ENCODE measurements around the gene CCDC154. TPM values are rescaled to one million over a fixed set of nuclear protein-coding genes. Genes with fewer than 3 reads are reported as not detected.
"Not testable (repeated sequence)": the region's sequence is repeated elsewhere in the genome, so short reads cannot be mapped to it uniquely, and the experiment has no call there.

CCDC154 gene
- total RNA-seq, 1 donor from 2014 or later, result 3.2 TPM

DNA sequence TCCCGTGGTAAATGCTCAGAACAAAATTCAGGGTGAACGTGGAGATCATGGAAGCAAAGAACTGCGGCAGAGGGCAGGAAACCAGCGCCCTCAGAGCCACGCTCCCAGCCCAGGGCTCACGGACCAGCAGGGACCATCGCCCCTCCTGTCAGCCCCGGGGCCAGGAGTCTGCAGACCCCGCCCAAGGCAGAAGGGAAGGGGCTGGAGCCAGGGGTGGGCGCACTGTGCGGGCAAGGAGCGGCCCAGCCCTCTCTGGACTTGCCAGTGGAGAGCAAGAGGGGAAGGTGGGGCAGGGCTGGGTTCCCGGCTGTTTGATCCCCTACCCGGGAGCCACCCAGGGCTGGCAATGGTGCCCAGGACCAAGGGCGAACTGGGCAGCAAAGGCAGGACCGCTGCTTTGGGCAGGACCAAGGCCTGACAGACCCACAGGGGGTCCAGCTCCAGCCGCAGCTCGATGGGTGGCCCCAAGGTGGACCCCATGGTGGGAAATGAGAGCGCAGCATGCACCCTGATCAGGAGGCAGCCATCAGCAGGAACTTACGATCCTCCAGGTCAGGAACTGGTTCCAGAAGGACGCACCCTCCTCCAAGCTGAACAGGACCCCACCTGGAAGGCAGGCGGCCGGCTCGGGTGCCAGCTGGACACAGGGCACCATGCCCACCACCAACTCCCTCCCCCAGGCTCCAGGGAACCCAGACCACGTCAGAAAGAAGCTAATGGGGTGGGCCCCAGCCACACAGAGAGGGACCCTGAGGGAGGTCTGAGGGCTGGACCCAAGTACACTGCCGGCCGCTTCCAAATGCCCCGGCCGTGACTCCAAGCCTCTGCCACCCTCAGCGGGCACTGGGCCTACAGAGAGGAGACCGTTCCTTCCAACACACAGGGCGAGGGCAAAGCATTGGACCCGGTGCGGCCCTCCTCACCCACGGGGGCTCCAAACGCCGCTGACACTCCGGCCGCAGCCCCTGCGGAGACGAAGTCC is 11.1 kb upstream of the CCDC154 start:
- intact Hi-C loops (cut with micrococcal nuclease), result no loop called here

DNA sequence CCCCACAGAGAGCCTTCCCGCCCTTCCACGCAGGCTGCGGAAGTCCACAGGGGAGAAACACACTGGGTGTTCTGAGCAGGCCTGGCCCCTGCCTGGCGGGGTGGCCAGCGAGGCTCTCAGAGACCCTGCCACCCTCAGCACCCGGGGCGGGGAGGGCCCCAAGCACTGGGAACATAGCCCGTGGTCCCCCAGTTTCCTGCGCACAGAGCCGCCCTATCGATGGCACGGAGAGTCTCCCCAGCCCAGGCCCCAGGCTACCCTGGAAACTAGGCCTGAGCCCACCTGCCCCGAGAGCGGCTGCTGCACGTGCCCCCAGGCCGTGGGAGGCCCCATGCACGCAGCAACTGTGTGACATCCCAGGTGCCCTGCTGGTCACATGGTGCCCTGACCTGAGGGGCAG is 10.2 kb upstream of the CCDC154 start:
- intact Hi-C loops (cut with micrococcal nuclease), result no loop called here

DNA sequence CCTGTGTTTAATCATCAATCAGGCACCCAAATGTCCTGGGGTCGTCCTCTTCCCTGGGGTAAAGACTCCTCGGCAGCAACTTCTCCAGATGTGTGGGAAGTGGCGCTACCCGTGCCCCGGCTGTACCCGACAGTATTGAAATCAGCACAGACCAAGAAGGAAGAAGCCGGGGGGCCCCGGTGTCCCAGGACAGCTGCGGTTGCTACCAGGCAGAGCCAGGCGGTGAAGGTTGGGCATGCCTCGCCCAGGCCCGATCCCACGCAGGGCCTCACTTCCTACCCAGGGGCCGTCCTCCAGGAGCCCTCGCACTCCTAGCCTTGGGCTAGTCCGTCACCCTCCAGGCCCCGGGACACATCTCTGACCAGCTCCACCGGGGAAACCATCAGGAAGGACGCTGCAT is 9.0 kb upstream of the CCDC154 start:
- intact Hi-C loops (cut with micrococcal nuclease), result no loop called here

DNA sequence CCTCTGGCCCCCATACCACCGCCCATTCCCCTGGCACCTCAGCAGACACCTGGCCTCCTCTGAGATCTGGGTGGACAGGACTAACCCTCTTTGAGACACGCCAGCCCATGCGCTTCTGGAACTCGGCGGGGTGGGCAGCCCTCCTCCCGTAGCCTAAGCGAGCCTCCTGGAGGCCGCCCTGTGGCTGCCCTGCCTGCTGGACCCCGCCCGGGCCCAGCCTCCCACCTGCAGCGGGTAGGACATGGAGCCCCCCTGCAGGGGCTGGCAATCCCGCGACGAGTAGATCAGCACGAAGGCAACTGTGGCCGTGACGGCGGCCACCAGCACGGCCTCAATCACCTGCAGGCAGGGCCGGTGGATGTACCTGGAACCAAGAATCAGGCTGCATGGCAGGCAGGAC is 8.2 kb upstream of the CCDC154 start:
- intact Hi-C loops (cut with micrococcal nuclease), result no loop called here

DNA sequence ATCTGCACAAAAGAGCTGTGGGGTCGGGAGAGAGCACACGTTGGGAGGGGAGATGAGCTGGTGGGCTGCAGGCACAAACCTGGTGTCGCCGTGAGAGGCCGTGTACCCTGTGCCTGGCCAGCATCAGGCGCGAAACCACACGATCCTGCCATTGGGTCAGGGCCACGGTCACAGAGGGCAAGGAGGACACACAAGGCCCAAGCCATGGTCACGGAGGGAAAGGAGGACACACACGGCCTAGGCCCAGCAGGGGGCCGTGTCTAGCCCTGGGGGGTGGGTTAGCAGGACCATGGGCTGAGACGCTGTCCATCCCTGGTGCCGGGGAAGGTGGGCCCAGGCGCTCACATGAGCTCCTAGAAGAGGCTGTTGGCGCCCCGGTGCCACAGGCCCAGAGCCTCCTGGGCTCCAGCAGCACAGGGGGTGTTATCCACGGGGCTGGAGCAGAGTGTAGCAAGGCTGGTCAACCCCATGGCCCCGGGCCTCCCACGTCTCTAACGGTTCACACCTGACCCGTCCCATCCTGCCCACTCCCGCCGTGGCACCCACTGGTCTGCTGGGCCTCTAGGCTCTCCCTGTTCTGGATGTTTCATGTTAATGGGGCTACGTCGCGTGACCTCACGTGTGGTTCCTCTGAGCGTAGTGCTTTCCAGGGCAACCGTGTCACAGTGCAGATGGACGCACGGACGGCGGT is 7.5 kb upstream of the CCDC154 start:
- intact Hi-C loops (cut with micrococcal nuclease), result no loop called here

DNA sequence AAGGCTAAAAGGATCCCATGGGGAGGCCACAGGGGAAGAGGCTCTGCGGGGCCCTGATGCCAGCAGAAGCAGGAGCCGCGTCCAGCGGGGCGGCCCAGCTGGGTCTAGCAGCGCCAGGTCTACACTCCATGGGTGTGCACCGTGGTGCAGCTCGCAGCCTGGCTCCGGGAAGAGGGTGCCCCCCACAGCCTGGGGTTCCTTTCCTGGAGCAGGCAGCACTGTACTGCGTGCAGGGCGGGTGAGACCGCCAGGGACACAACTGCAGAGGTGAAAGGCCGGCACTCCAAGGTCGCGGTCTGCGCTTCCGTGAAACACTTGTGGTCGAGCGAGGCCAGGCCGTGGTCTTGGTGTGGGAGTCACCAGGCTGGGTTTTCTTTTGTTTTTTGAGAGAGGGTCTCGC is 6.5 kb upstream of the CCDC154 start:
- intact Hi-C loops (cut with micrococcal nuclease), result no loop called here

DNA sequence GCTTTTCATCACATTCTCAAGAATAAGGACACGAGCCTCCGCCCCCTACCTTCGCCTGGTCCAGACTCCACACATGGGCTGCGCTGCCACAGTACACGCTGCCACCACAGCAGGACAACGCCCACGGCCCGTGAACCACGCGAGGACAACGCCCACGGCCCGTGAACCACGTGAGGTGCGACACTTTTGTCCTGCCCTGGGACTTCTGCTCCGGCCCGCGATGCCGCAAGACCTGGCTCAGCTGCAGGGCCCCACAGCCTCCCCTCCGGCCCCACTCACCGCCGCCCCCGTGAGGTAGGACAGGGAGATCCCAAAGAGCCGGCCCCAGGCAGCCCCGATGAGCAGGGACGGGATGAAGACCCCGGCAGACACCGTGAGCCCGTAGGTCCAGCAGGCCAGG is 5.9 kb upstream of the CCDC154 start:
- intact Hi-C loops (cut with micrococcal nuclease), result no loop called here

DNA sequence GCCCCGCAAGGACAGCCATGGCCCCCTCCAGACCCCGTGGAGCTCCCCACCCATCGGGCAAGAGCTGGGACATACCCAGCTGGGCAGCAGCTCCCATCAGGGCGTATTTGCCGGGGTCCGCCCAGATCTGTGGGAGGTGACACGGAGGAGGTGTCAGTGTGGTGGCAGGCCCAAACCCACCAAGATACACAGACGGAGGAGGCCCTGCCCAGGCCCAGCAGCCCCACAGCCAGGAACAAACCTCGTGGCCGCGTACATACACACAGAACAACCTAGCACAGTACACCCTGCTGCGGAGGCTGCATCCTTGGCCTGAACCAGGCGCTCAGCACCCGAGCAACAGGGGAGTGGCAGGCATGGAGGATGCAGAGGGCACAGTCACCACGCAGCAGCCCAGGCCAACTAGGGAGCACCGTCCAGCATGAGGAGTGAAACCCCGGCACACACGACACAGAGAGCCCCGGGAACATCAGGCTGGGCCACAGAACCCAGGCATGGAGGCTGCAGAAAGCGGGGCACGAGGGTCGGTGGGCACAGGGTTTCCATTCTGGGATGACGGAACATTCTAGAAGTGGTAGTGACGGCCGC is 4.9 kb upstream of the CCDC154 start:
- intact Hi-C loops (cut with micrococcal nuclease), result no loop called here

DNA sequence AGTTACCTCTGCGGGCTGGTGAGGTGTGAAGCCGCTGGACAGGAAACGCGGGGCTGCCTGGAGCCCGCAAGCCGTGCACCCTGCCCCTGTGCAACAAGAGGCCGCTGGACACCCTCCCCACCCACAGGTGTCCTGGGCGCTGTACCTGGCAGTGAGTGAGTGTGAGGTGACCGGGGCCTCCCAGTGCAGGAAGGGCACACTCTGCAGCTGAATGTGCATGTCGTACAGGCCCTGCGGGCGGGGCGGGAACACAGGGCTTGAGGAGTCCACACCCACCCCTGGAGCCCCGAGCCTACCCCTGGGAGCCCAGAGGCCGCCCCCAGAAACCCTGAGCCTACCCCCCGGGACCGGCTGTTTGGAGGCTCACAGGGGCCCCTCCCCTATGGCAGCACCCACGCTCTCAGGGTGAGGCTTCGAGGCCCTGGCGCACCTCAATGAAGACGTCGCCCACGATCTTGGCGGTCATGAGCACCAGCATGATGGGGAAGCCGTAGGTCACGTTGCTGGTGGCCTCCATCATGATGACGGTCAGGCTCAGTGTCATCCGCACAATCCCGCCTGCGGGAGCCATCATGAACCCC is 4.3 kb upstream of the CCDC154 start:
- intact Hi-C loops (cut with micrococcal nuclease), result no loop called here

DNA sequence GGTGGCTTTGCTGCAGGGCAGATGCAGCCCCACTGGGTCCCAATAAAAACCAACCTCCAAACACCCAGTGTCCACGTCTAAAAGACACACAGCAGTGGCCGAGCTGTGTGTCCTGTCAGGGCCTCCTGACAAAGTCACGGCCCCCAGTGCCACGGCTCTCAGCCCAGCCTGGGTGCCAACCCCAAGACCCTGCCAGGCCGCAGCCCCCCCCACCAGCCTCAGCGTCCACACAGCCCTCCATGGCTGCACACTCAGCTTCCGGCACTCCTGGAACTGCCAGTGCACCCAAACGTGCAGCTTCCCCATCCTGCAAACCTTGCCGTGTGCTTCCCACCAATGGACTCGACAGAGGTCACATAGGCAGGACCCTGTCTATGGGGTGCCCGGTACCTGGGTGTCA is 3.6 kb upstream of the CCDC154 start:
- intact Hi-C loops (cut with micrococcal nuclease), result no loop called here

DNA sequence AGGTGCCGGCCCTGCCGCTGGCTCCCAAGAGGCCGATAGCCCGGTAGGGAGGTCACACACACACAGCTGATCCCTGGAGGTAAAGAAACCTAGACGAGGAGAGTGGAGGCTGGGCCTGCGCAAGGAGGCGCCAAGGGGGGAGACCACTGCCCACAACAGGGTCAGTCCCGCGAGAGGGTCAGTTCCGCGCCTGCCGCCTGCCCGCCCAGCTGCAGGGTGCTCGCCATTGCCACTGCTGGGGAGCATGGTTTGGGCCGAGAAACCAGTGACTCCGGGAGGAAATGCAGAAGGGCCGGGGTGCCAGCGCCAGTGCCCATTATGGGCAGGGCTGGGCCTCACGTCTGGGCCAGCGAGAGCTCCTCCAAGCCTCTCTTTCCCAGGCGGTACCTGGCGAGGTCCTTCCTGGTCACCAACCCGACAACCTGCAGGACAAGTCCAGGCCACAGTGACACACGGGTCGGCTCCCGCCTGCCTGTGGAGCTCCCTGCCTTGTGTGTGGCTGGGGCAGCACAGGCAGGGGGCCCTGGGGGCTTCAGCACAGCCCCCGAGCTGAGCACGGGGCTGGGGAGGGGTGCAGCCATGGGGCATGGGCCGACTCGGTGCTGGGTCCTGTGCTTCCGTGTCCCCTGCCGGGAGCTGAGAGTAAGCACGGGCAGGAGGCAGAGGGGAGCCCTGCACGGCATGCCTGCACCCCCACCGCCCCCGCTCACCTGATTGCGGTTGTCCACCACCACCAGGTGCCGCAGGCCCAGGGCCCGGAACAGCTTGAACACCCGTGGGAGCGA is 2.1 kb upstream of the CCDC154 start:
- intact Hi-C loops (cut with micrococcal nuclease), result no loop called here

DNA sequence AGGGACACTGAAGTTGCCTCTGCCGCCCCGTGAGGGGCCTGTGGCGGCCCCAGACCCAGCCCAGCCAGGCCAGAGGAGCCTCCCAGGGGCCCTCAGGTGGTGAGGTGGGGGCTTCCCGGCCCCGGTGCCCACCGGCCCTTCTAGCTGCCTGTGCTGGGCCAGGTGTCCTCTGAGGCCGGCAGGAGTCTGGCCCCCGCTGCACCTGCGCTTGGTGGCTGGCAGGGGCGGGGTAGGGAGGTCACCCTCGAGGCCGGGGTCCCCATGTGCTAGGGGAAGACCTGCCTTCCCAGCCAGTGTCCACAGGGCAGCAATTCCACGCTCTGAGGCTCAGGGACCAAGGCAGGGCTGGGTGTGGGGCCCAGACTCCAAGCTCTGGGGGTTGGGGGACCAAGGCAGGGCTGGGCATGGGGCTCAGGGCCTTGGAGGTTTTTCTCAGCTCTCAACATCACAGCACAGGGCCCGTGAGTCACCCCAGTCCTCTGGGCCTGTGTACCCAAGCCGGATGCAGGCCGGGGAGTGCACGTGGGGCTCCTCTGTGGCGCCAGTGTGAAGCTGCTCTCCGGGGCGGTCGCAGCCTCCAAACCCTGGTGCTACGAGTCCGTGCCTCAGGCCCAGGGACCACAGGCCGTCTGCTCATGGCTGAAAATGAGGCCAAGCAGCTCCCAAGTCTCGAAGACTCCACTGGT is 1.3 kb upstream of the CCDC154 start:
- intact Hi-C loops (cut with micrococcal nuclease), result no loop called here

DNA sequence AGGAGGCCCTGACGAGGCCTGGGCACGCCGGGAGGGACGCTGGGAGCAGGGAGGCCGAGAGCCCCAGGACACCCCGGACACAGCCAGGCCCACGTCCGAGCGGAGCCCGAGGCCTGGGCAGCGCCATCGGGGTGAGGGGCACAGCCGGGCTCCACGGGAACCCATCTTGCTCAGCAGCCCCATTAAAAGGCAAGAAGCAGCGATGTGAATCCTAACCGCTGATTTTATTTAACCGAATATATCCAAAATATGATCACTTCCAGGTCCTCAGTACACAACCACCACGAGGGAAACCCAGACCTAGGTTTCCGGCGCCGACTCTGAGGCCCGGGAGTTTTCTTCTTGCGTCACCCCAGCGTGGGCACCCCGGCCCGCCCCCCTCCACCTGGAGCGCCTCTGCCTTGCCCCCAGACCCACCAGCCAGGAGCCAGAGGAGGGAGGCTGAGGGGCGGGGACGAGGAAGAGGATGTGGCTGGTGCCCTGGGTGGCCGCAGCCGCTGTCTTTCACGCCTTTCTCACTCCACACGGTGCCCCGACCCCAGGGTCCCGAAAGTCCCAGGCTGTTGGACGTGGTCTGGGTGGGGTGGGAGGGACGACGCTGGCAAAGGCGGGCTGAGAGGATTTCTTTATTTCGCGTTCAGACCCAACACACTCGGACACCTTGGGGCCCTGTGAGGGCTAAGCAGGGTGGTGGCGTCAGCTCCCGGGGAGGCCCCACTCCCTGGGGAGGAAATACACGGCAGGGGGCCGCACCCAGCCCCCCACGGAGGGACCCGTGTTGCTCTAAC is 568 bp upstream of the CCDC154 start:
- intact Hi-C loops (cut with micrococcal nuclease), result no loop called here

DNA sequence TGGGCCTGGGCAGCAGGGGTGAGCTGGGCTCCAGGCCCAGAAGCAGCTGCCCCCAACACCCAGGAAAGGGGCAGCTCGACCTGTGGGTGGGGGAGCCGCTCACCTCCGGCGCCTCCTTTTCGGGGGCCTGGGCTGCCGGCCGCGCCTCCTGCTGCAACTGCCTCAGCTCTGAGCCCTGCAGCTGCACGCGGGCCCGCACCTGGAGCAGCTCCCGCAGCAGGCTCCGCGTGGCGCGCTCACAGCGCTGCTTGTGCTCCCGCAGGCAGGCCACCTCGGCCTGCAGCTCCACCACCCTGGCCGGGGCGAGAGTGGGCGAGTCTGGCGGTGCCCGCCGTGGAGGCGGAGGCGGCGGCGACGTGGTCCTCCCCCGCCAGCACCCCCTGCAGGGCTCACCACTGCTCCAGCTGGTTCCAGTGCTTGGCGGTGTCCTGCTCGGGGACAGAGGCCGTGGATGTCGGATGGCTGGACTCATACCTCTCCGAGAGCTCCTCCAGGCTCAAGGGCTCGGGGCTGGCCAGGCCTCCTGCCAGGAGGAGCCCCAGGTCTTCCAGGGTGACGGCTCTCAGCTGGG is 868 bp downstream of the CCDC154 start:
- intact Hi-C loops (cut with micrococcal nuclease), result no loop called here

DNA sequence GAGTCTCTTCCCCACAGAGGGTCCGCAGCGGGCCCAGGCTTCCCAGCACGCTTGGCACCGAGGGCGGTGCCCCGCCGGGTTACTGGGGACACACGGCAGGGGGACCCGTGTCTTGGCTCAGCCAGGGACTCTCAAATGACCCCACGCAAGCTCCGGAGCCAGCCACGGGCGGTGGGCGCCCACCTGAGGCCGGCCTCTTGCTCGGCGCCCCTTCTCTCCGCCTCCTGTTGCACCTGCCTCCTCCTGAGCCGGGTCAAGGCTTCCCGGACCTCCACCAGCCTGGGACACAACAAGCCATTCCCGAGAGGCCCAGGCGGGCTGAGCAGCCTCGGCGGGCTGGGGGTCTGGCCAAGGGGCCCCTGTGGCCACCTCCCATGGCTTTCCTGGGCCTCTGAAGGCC is 1.7 kb downstream of the CCDC154 start:
- intact Hi-C loops (cut with micrococcal nuclease), result no loop called here

DNA sequence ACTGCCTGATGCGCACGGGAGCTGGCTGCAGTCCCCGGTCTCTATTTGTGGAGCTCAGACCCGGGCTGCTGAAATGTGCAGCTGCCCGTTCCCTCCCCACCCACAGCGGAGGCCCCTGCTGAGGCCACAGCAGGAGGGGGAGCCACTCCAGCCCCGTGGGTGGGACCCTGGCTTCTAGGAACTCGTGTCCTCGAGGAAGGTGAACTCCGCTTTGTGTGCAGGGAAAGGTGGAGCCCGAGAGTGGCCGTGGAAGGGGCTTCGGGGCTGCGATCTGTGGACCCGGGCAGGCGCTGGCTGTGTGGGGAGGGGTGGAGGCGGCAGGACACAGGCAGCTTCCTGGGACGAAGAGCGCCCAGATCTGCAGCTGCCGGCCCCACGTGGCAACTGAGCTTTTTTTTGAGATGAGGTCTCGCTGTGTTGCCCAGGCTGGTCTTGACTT is 2.9 kb downstream of the CCDC154 start:
- intact Hi-C loops (cut with micrococcal nuclease), result no loop called here

DNA sequence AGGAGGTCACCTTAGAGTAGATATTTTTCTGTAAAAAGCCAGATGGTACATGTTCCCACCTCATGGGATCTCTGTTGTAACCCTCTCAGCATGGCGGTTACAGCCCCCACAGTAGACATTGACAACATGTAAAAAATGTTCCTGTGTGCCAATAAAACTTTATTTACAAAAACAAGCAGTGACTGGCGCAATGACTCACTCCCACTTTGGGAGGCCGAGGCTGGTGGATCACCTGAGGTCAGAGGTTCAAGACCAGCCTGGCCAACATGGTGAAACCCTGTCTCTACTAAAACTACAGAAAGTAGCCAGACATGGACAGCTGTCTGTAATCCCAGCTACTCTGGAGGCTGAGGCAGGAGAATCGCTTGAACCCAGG is 4.7 kb downstream of the CCDC154 start:
- intact Hi-C loops (cut with micrococcal nuclease), result not testable (repeated sequence)

DNA sequence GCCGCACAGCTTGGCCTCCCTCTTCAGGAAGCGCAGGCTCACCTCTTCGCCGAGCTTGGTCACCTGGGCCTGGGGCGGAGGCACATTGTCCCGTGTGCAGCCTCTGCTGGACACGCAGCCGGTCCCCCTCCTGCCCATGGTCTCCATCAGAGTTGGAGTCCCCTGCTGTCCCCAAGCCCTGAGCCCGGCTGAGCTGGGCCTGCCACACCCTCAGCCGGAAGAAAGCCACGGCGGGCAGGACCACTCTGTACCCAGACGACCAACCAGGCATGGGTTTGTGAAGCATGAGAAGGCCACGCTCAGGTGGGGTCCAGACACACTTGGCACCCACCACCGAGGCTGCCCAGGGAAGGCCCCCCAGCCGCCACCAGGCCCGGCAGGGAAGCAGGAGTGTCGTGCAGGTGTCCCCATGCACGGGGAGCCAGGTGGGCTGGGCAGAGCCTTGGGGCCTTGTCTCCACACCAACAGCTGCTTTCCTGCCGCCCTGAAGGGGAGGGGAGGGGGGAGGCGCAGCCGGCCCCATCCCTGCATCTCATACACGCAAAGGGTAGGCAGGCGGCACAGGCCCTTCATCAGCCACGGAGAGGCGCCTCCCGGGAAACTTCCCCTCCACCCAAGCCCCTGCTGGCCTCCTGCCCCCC is 5.2 kb downstream of the CCDC154 start:
- intact Hi-C loops (cut with micrococcal nuclease), result no loop called here
